DND-41 (cell line): ENCODE measurements around the gene CDS2.

Experiments used
- EZH2 ChIP-seq: IDR thresholded peaks from 3 replicates; pipeline ENCODE4 v1.6.1; 2012; ENCODE audit warnings: borderline replicate concordance, low read depth, mild to moderate bottlenecking, moderate library complexity, low read length, inconsistent platforms; ENCODE audit not compliant: severe bottlenecking
- TF ChIP-seq, protein P1 (sequence below): IDR thresholded peaks from 2 replicates; pipeline ENCODE4 v1.5.1; 2012; ENCODE audit warnings: borderline replicate concordance, low read length, moderate library complexity, mild to moderate bottlenecking; ENCODE audit not compliant: poor library complexity, severe bottlenecking; ENCODE audit errors: extremely low read depth

DNA sequence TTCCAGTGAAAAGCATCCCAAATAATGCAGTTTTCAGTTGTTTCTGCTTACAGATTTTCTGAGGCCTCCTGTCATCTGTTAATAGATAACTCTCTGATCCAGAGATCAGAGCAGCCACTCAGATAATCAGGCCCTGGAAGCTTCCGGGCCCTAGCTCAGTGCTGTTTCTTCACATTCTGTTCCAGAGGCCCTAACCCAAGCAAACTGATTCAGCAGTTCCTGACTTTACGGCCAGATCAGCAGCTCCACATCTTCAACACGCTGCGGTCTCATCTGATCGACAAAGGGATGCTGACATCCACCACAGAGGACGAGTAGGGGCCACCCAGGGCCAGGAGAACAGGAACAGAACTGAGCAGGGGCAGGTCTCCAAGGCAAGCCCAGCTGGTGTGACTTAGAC, 63.1 kb downstream of the CDS2 start:
- TF ChIP-seq, protein P1, sequence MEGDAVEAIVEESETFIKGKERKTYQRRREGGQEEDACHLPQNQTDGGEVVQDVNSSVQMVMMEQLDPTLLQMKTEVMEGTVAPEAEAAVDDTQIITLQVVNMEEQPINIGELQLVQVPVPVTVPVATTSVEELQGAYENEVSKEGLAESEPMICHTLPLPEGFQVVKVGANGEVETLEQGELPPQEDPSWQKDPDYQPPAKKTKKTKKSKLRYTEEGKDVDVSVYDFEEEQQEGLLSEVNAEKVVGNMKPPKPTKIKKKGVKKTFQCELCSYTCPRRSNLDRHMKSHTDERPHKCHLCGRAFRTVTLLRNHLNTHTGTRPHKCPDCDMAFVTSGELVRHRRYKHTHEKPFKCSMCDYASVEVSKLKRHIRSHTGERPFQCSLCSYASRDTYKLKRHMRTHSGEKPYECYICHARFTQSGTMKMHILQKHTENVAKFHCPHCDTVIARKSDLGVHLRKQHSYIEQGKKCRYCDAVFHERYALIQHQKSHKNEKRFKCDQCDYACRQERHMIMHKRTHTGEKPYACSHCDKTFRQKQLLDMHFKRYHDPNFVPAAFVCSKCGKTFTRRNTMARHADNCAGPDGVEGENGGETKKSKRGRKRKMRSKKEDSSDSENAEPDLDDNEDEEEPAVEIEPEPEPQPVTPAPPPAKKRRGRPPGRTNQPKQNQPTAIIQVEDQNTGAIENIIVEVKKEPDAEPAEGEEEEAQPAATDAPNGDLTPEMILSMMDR, result no peak
- no peak for TF ChIP-seq EZH2
